Trophoblast cell (in vitro differentiated cells and primary cell): ENCODE measurements around the gene HPS3.
A peak's percentile ranks its signal among the peaks of the same experiment; 100 is the strongest.
"Not testable (repeated sequence)": the region's sequence is repeated elsewhere in the genome, so short reads cannot be mapped to it uniquely, and the experiment has no call there.

Experiments used
- DNase-seq, 2 donors: peaks; one replicate each; pipeline ENCODE4 v3.0.0-alpha.2; 2016
- H2AFZ ChIP-seq: 2 replicates; pipeline ENCODE4 v1.6.1; 2013; ENCODE audit warnings: low read length, moderate library complexity, mild to moderate bottlenecking; ENCODE audit not compliant: insufficient read depth, poor library complexity
- H2AK5ac ChIP-seq: 2 replicates; pipeline ENCODE4 v1.6.1; 2013; ENCODE audit warnings: mild to moderate bottlenecking, low read length
- H2BK120ac ChIP-seq: 2 replicates; pipeline ENCODE4 v1.6.1; 2013; ENCODE audit warnings: low read length, mild to moderate bottlenecking, moderate library complexity; ENCODE audit not compliant: insufficient read depth, poor library complexity
- H2BK12ac ChIP-seq: 2 replicates; pipeline ENCODE4 v1.6.1; 2013; ENCODE audit warnings: mild to moderate bottlenecking, low read length, moderate library complexity
- H2BK5ac ChIP-seq: 2 replicates; pipeline ENCODE4 v1.6.1; 2013; ENCODE audit warnings: low read length, low read depth, moderate library complexity, mild to moderate bottlenecking; ENCODE audit not compliant: poor library complexity
- H3K14ac ChIP-seq: 2 replicates; pipeline ENCODE4 v1.6.1; 2013; ENCODE audit warnings: mild to moderate bottlenecking, low read length
- H3K18ac ChIP-seq: 2 replicates; pipeline ENCODE4 v1.6.1; 2013; ENCODE audit warnings: mild to moderate bottlenecking, low read length
- H3K23ac ChIP-seq: 2 replicates; pipeline ENCODE4 v1.6.1; 2013; ENCODE audit warnings: low read length
- H3K27ac ChIP-seq: 2 replicates; pipeline ENCODE4 v1.5.1; 2013; ENCODE audit warnings: low read depth, mild to moderate bottlenecking, inconsistent platforms, low read length, moderate library complexity
- H3K27me3 ChIP-seq: 2 replicates; pipeline ENCODE4 v1.6.1; 2013; ENCODE audit warnings: inconsistent platforms, mild to moderate bottlenecking, low read length, moderate library complexity; ENCODE audit not compliant: insufficient read depth
- H3K36me3 ChIP-seq, 2 experiments: 1 replicate in 1 of 2; 2 replicates in 1 of 2; pipeline ENCODE4 v1.6.1; 2013; ENCODE audit warnings: low read length in 2 of 2, mild to moderate bottlenecking in 2 of 2, moderate library complexity in 1 of 2; ENCODE audit not compliant: insufficient read depth in 2 of 2, control insufficient read depth in 1 of 2
- H3K4ac ChIP-seq: 2 replicates; pipeline ENCODE4 v1.6.1; 2013; ENCODE audit warnings: low read depth, mild to moderate bottlenecking, low read length, moderate library complexity
- H3K4me1 ChIP-seq, 2 experiments: 1 replicate in 1 of 2; 2 replicates in 1 of 2; pipeline ENCODE4 v1.6.1; 2013; ENCODE audit warnings: low read length in 2 of 2, mild to moderate bottlenecking in 2 of 2, moderate library complexity in 1 of 2; ENCODE audit not compliant: insufficient read depth in 2 of 2, control insufficient read depth in 1 of 2
- H3K4me2 ChIP-seq: 2 replicates; pipeline ENCODE4 v1.6.1; 2013; ENCODE audit warnings: inconsistent platforms, mild to moderate bottlenecking, low read length, moderate library complexity
- H3K4me3 ChIP-seq: 2 replicates; pipeline ENCODE4 v1.5.1; 2013; ENCODE audit warnings: mild to moderate bottlenecking, low read depth, low read length, inconsistent platforms
- H3K79me1 ChIP-seq: one replicate; pipeline ENCODE4 v1.6.1; 2013; ENCODE audit warnings: low read length
- H3K79me2 ChIP-seq: 2 replicates; pipeline ENCODE4 v1.6.1; 2013; ENCODE audit warnings: low read length, mild to moderate bottlenecking; ENCODE audit not compliant: control insufficient read depth, insufficient read depth, poor library complexity
- H3K9ac ChIP-seq: 2 replicates; pipeline ENCODE4 v1.6.1; 2013; ENCODE audit warnings: mild to moderate bottlenecking, low read length
- H3K9me3 ChIP-seq: 2 replicates; pipeline ENCODE4 v1.6.1; 2013; ENCODE audit warnings: low read depth, mild to moderate bottlenecking, control low read depth, inconsistent platforms, low read length; ENCODE audit not compliant: insufficient read depth
- H4K12ac ChIP-seq: 2 replicates; pipeline ENCODE4 v1.6.1; 2013; ENCODE audit warnings: low read depth, mild to moderate bottlenecking, low read length, moderate library complexity
- H4K8ac ChIP-seq: 2 replicates; pipeline ENCODE4 v1.6.1; 2013; ENCODE audit warnings: low read depth, mild to moderate bottlenecking, low read length, moderate library complexity
- H4K91ac ChIP-seq: one replicate; pipeline ENCODE4 v1.6.1; 2013; ENCODE audit warnings: low read depth, mild to moderate bottlenecking, low read length, moderate library complexity
- WGBS: extraction: QIAGEN DNeasy Blood & Tissue Kit; methylation state at CpG from one replicate; pipeline ENCODE4 v1.1.7; 2013; ENCODE audit warnings: missing lambda C conversion rate; ENCODE audit not compliant: insufficient read length, insufficient coverage; ENCODE audit errors: extremely low coverage; 5-methylcytosine and 5-hydroxymethylcytosine counted together

HPS3 gene

GRCh38 chr3:149188494-149188893, 59.1 kb downstream of the HPS3 start:
- Histone ChIP-seq H3K18ac (no peak overlapping the region), H2AK5ac (no peak overlapping the region), H2BK12ac (no peak overlapping the region), H4K12ac (no peak overlapping the region), H3K9ac (no peak overlapping the region), H2BK5ac (no peak overlapping the region), H3K79me2 (no peaks in the 10 kb centered on the region), H3K4me3 (no peak overlapping the region), H4K8ac (no peak overlapping the region), H2BK120ac (no peak overlapping the region), H4K91ac (no peak overlapping the region), H3K4me1 (no peaks in the 10 kb centered on the region), H2AFZ (no peak overlapping the region), H3K23ac (no peak overlapping the region), H3K14ac (no peak overlapping the region), H3K4ac (no peak overlapping the region), H3K9me3 (no peaks in the 10 kb centered on the region), H3K27me3 (no peaks in the 10 kb centered on the region), H3K27ac (no peak overlapping the region), H3K4me2 (no peak overlapping the region), H3K36me3 (no peaks in the 10 kb centered on the region), H3K79me1 (no peaks in the 10 kb centered on the region)
- no peak for DNase-seq
- WGBS = no CpG with 5 or more reads among the region's 2 CpGs

DNA sequence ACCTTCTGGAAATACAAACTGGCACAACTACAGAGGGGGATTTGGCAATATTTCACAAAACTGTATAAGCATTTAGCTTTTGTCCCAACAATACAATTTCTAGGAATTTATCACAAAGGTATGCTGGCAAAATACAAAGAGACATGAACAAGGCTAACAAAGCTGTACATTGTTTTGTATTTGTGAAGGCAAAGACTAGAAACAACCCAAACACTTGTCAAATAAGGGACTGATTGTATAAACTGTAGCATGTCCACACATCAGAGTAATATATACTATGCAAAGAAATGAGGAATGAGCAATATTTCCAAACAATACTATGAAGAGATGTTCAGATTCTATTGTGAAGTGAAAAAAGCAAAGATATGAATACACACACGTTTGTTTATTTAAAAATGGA, 65.8 kb downstream of the HPS3 start:
- Histone ChIP-seq H2BK12ac (no peak overlapping the region), H3K4me2 (no peak overlapping the region), H2BK120ac (no peak overlapping the region), H2BK5ac (no peak overlapping the region), H3K4me1 (peaks cover 0 to 3% of the 10 kb centered on the region in 2 experiments), H2AK5ac (no peak overlapping the region), H2AFZ (no peak overlapping the region), H3K79me2 (no peaks in the 10 kb centered on the region), H4K8ac (no peak overlapping the region), H4K12ac (no peak overlapping the region), H3K79me1 (no peaks in the 10 kb centered on the region), H3K27me3 (no peaks in the 10 kb centered on the region), H4K91ac (no peak overlapping the region), H3K4me3 (no peak overlapping the region), H3K36me3 (no peaks in the 10 kb centered on the region), H3K9ac (no peak overlapping the region), H3K4ac (no peak overlapping the region), H3K27ac (no peak overlapping the region), H3K23ac (no peak overlapping the region), H3K9me3 (no peaks in the 10 kb centered on the region), H3K14ac (no peak overlapping the region), H3K18ac (no peak overlapping the region)
- no peak for DNase-seq
- WGBS = no CpG with 5 or more reads among the region's 1 CpG

- H2BK120ac ChIP-seq, H3K79me2 ChIP-seq, H3K4me3 ChIP-seq, H3K18ac ChIP-seq, H4K8ac ChIP-seq, H2AFZ ChIP-seq, H3K79me1 ChIP-seq, H3K9me3 ChIP-seq, DNase-seq, H3K36me3 ChIP-seq, H2AK5ac ChIP-seq, H3K9ac ChIP-seq, H3K4ac ChIP-seq, H2BK5ac ChIP-seq, H3K27me3 ChIP-seq, H3K4me1 ChIP-seq, H2BK12ac ChIP-seq, H4K91ac ChIP-seq, H3K14ac ChIP-seq, H4K12ac ChIP-seq, H3K27ac ChIP-seq, H3K23ac ChIP-seq: not testable (repeated sequence)
- peak overlapping the region; percentile 44 for H3K4me2 ChIP-seq
- no CpG with 5 or more reads among the region's 12 CpGs for WGBS
Measured at GRCh38 chr3:149196805-149197592, 67.6 kb downstream of the HPS3 start.

- Histone ChIP-seq H2BK5ac (no peak overlapping the region), H3K79me2 (no peaks in the 10 kb centered on the region), H3K36me3 (no peaks in the 10 kb centered on the region), H3K18ac (no peak overlapping the region), H2BK12ac (no peak overlapping the region), H3K4ac (no peak overlapping the region), H3K4me3 (no peak overlapping the region), H3K4me1 (peaks cover 0 to 4% of the 10 kb centered on the region in 2 experiments), H4K8ac (no peak overlapping the region), H3K9ac (no peak overlapping the region), H3K27ac (no peak overlapping the region), H2AK5ac (no peak overlapping the region), H3K79me1 (no peaks in the 10 kb centered on the region), H3K23ac (no peak overlapping the region), H4K91ac (no peak overlapping the region), H3K27me3 (no peaks in the 10 kb centered on the region), H3K9me3 (no peaks in the 10 kb centered on the region), H4K12ac (no peak overlapping the region), H2BK120ac (no peak overlapping the region), H2AFZ (no peak overlapping the region), H3K14ac (no peak overlapping the region), H3K4me2 (peak overlapping the region; percentile 44)
- DNase-seq = no peak
- no CpG with 5 or more reads among the region's 5 CpGs for WGBS
Measured at GRCh38 chr3:149197669-149198068, 68.2 kb downstream of the HPS3 start.
